Measurements from ENCODE around the gene KCNRG. TPM values are rescaled to one million over a fixed set of nuclear protein-coding genes. Genes with fewer than 3 reads are reported as not detected.

KCNRG gene
- total and polyA plus RNA-seq, 2 experiments from 2014 or later = 0.60 TPM; not detected in 1

DNA sequence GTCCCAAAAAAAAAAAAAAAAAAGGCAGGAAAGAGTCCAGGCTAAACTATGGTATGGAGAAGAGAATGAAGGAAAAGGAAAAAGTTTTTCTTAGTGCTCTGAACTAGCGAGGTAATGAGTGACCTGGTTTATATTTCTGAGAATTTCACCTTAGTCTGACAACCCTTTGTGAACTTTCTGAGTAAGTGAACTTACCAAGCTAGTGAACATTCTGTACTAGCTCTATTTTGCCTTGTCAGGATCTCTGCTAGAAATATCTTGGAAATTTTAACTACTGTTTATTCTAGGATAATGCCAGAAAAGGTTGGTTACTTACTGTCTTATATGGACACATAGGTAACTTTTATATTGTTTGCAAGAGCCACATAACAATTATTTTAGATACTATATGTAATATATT, 14.0 kb upstream of the KCNRG start (continued):
- TF ChIP-seq ZNF462 (CRISPR knock-in tag; IDR thresholded peaks at IDR 0.05) (no peak), CTCF (conservative IDR thresholded peaks at IDR 0.05; ENCODE audit: low read depth in 2 of 2) (no peak), ZNF114 (CRISPR knock-in tag; IDR thresholded peaks at IDR 0.05) (no peak)

DNA sequence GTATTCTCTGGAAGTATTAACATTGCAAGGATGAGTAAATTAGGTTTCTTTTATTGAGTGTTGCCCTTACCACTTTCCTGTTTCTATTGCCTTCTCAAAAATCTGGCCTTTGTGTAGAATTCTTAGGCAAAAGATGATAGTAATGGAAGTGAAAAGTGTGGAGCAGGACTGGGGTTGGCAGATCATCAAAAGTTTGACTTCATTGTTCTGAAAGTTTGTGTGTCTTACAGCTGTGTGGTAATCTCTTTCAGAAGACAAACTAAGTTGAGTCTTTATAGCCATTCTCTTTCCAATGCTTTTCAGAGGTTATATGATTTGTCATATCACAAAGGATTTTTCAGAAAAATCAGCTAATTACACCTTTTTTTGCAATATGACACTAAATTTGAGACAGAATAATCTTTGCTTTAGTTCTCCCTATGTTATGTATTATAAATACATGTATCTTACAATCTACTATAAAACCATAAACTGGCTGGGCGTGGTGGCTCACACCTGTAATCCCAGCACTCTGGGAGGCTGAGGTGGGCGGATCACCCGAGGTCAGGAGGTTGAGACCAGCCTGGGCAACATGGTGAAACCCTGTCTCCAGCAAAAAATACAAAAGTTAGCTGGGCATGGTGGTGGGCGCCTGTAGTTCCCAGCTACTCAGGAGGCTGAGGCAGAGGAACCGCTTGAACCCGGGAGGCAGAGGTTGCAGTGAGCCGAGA, 8.7 kb upstream of the KCNRG start:
- ATAC-seq = no peak
- Histone ChIP-seq H3K4me3 (no peak overlapping the region), H3K4me1 (ENCODE audit: insufficient read depth) (no peaks in the 10 kb centered on the region), H3K27ac (ENCODE audit: low read depth) (no peak overlapping the region), H3K9me2 (ENCODE audit: insufficient read depth) (no peaks in the 10 kb centered on the region), H3F3A (replicated peaks; ENCODE audit: low read depth) (no peaks in the 10 kb centered on the region), H4K20me1 (replicated peaks; ENCODE audit: insufficient read depth) (peaks cover 19% of the 10 kb centered on the region), H3K4me2 (no peak overlapping the region), H3K79me2 (replicated peaks; ENCODE audit: insufficient read depth) (peaks cover 61% of the 10 kb centered on the region), H2AFZ (no peak overlapping the region), H3K27me3 (ENCODE audit: insufficient read depth) (no peaks in the 10 kb centered on the region), H3K36me3 (ENCODE audit: insufficient read depth) (no peaks in the 10 kb centered on the region)
- no peak for DNase-seq (ENCODE audit: low spot score)
- H3K4me3 Mint-ChIP-seq = no peak overlapping the region
- peaks cover 2% of the 10 kb centered on the region; the same call in 1 of the 3 replicates for H3K4me1 Mint-ChIP-seq
- H3K9me3 Mint-ChIP-seq = no peaks in the 10 kb centered on the region
- peaks cover 83% of the 10 kb centered on the region for H3K36me3 Mint-ChIP-seq (ENCODE audit: low read depth)
- H3K27me3 Mint-ChIP-seq (ENCODE audit: insufficient read depth, low read depth, poor library complexity) = no peaks in the 10 kb centered on the region
- no peak overlapping the region for H3K27ac Mint-ChIP-seq
- no peak for TF ChIP-seq JUNB (IDR thresholded peaks at IDR 0.05; ENCODE audit: unreplicated experiment)
- TF ChIP-seq POLR2AphosphoS5 (IDR thresholded peaks at IDR 0.05; ENCODE audit: low read depth) = no peak
- TF ChIP-seq, protein P1, sequence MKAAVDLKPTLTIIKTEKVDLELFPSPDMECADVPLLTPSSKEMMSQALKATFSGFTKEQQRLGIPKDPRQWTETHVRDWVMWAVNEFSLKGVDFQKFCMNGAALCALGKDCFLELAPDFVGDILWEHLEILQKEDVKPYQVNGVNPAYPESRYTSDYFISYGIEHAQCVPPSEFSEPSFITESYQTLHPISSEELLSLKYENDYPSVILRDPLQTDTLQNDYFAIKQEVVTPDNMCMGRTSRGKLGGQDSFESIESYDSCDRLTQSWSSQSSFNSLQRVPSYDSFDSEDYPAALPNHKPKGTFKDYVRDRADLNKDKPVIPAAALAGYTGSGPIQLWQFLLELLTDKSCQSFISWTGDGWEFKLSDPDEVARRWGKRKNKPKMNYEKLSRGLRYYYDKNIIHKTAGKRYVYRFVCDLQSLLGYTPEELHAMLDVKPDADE (IDR thresholded peaks at IDR 0.05) = no peak
